Mesenchymal stem cell (in vitro differentiated cells and primary cell): ENCODE results near the gene SMAP1.
"Not testable (repeated sequence)": the region's sequence is repeated elsewhere in the genome, so short reads cannot be mapped to it uniquely, and the experiment has no call there.

Source experiments
- DNase-seq: peaks from one replicate; pipeline ENCODE4 v3.0.0-alpha.2; 2013
- H2AFZ ChIP-seq: one replicate; pipeline ENCODE4 v1.6.1; 2013; ENCODE audit warnings: low read depth, mild to moderate bottlenecking, control low read depth, inconsistent platforms, low read length, moderate library complexity
- H2AK5ac ChIP-seq: 2 replicates; pipeline ENCODE4 v1.6.1; 2013; ENCODE audit warnings: low read length, moderate library complexity, mild to moderate bottlenecking, inconsistent platforms; ENCODE audit not compliant: severe bottlenecking
- H2BK120ac ChIP-seq: one replicate; pipeline ENCODE4 v1.6.1; 2013; ENCODE audit warnings: low read depth, mild to moderate bottlenecking, inconsistent platforms, low read length, moderate library complexity
- H2BK12ac ChIP-seq, 2 experiments: one replicate each; pipeline ENCODE4 v1.6.1; 2013; ENCODE audit warnings: inconsistent platforms in 2 of 2, low read length in 2 of 2, mild to moderate bottlenecking in 2 of 2, moderate library complexity in 2 of 2, control low read depth in 1 of 2
- H2BK15ac ChIP-seq: one replicate; pipeline ENCODE4 v1.6.1; 2013; ENCODE audit warnings: mild to moderate bottlenecking, low read depth, inconsistent platforms; ENCODE audit not compliant: poor library complexity, severe bottlenecking
- H2BK5ac ChIP-seq: 2 replicates; pipeline ENCODE4 v1.6.1; 2013; ENCODE audit warnings: low read depth, mild to moderate bottlenecking, low read length, control low read depth, inconsistent platforms; ENCODE audit not compliant: poor library complexity, severe bottlenecking
- H3K14ac ChIP-seq, 2 experiments: one replicate each; pipeline ENCODE4 v1.6.1; 2013; ENCODE audit warnings: inconsistent platforms in 2 of 2, low read length in 2 of 2, control low read depth in 1 of 2, mild to moderate bottlenecking in 1 of 2, moderate library complexity in 1 of 2
- H3K18ac ChIP-seq, 2 experiments: one replicate each; pipeline ENCODE4 v1.6.1; 2013; ENCODE audit warnings: inconsistent platforms in 2 of 2, low read length in 2 of 2, control low read depth in 1 of 2, low read depth in 1 of 2, mild to moderate bottlenecking in 1 of 2
- H3K23ac ChIP-seq, 2 experiments: one replicate each; pipeline ENCODE4 v1.6.1; 2013; ENCODE audit warnings: inconsistent platforms in 2 of 2, low read length in 2 of 2, mild to moderate bottlenecking in 2 of 2, moderate library complexity in 2 of 2, control low read depth in 1 of 2
- H3K27ac ChIP-seq: 2 replicates; pipeline ENCODE4 v1.5.1; 2013; ENCODE audit warnings: mild to moderate bottlenecking, moderate library complexity, low read length, control low read depth, inconsistent platforms; ENCODE audit not compliant: poor library complexity, severe bottlenecking
- H3K27me3 ChIP-seq, 2 experiments: 2 replicates each; pipeline versions ENCODE4 v1.6.1 to v1.7.0; 2013; ENCODE audit warnings: low read length in 2 of 2, mild to moderate bottlenecking in 2 of 2, moderate library complexity in 2 of 2, control low read depth in 1 of 2, inconsistent platforms in 1 of 2; ENCODE audit not compliant: control insufficient read depth in 1 of 2, insufficient read depth in 1 of 2
- H3K36me3 ChIP-seq, 2 experiments: 2 replicates each; pipeline versions ENCODE4 v1.6.1 to v1.7.0; 2013; ENCODE audit warnings: low read length in 2 of 2, control low read depth in 1 of 2, inconsistent platforms in 1 of 2, low read depth in 1 of 2, mild to moderate bottlenecking in 1 of 2; ENCODE audit not compliant: insufficient read depth in 2 of 2, control insufficient read depth in 1 of 2
- H3K4ac ChIP-seq, 2 experiments: one replicate each; pipeline ENCODE4 v1.6.1; 2013; ENCODE audit warnings: inconsistent platforms in 2 of 2, low read length in 2 of 2, mild to moderate bottlenecking in 2 of 2, moderate library complexity in 2 of 2, control low read depth in 1 of 2, low read depth in 1 of 2
- H3K4me1 ChIP-seq: 2 replicates; pipeline ENCODE4 v1.6.1; 2013; ENCODE audit warnings: low read depth, low read length, control low read depth; ENCODE audit not compliant: control insufficient read depth, insufficient read depth
- H3K4me2 ChIP-seq: 2 replicates; pipeline ENCODE4 v1.6.1; 2013; ENCODE audit warnings: low read length, mild to moderate bottlenecking, inconsistent platforms; ENCODE audit not compliant: poor library complexity, severe bottlenecking
- H3K4me3 ChIP-seq, 2 experiments: 2 replicates each; pipeline versions ENCODE4 v1.5.1 to v1.7.0; 2013; ENCODE audit warnings: low read length in 2 of 2, mild to moderate bottlenecking in 2 of 2, control low read depth in 1 of 2, low read depth in 1 of 2; ENCODE audit not compliant: insufficient read depth in 1 of 2
- H3K79me1 ChIP-seq: replicated peaks from 2 replicates; pipeline ENCODE4 v1.6.1; 2013; ENCODE audit warnings: mild to moderate bottlenecking, control low read depth, low read length, inconsistent platforms; ENCODE audit not compliant: poor library complexity, severe bottlenecking
- H3K9ac ChIP-seq: 2 replicates; pipeline ENCODE4 v1.7.0; 2013; ENCODE audit warnings: mild to moderate bottlenecking, low read length, moderate library complexity
- H3K9me3 ChIP-seq: 2 replicates; pipeline ENCODE4 v1.7.0; 2013; ENCODE audit warnings: mild to moderate bottlenecking, low read length; ENCODE audit not compliant: control insufficient read depth
- H4K8ac ChIP-seq: one replicate; pipeline ENCODE4 v1.6.1; 2013; ENCODE audit warnings: inconsistent platforms, mild to moderate bottlenecking, low read length, moderate library complexity
- H4K91ac ChIP-seq: one replicate; pipeline ENCODE4 v1.6.1; 2013; ENCODE audit warnings: mild to moderate bottlenecking, low read length, inconsistent platforms
- WGBS: methylation state at CpG from one replicate; pipeline ENCODE4 v1.1.7; 2013; ENCODE audit warnings: mixed read lengths; 5-methylcytosine and 5-hydroxymethylcytosine counted together

Gene SMAP1

DNA sequence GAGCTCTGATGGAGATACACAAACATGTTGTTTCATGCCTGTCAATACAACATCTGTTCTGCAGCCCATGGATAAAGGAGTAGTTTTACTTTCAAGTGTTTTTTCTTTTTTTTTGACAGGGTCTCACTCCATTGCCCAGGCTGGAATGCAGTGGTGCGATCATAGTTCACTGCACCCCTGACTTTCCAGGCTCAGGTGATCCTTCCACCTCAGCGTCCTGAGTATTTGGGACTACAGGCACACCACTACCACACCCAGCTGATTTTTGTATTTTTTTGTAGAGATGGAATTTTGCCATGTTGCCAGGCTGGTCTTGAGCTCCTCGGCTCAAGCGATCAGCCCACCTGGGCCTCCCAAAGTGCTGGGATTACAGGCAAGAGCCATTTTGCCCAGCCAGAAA lies 97.0 kb downstream of the SMAP1 start:
- Histone ChIP-seq H4K91ac (no peak overlapping the region), H2BK12ac (no peak overlapping the region), H2BK5ac (no peak overlapping the region), H3K9ac (no peak overlapping the region), H3K79me1 (peaks cover 3% of the 10 kb centered on the region), H3K14ac (no peak overlapping the region), H2AFZ (no peak overlapping the region), H3K4me2 (no peak overlapping the region), H2BK120ac (no peak overlapping the region), H2AK5ac (no peak overlapping the region), H3K27me3 (no peaks in the 10 kb centered on the region), H3K4me1 (peaks cover 2% of the 10 kb centered on the region), H4K8ac (no peak overlapping the region), H2BK15ac (no peak overlapping the region), H3K4me3 (no peak overlapping the region), H3K27ac (no peak overlapping the region), H3K36me3 (peaks cover 3 to 6% of the 10 kb centered on the region in 2 experiments), H3K4ac (no peak overlapping the region), H3K18ac (no peak overlapping the region), H3K9me3 (no peaks in the 10 kb centered on the region), H3K23ac (no peak overlapping the region)
- no peak for DNase-seq
- WGBS = 100% methylated on average over 1 of the region's 4 CpGs

DNA sequence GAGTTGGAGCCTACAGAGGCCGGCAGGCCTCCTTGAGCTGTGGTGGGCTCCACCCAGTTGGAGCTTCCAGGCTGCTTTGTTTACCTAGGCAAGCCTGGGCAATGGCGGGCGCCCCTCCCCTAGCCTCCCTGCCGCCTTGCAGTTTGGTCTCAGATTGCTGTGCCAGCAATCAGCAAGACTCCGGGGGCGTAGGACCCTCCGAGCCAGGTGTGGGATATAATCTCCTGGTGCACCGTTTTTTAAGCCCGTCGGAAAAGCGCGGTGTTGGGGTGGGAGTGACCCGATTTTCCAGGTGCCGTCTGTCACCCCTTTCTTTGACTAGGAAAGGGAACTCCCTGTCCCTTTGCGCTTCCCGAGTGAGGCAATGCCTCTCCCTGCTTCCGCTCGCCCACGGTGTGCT lies 103.7 kb downstream of the SMAP1 start:
- 97% methylated on average over 19 of the region's 19 CpGs for WGBS
- not testable (repeated sequence) for H3K23ac ChIP-seq, H3K27me3 ChIP-seq

DNA sequence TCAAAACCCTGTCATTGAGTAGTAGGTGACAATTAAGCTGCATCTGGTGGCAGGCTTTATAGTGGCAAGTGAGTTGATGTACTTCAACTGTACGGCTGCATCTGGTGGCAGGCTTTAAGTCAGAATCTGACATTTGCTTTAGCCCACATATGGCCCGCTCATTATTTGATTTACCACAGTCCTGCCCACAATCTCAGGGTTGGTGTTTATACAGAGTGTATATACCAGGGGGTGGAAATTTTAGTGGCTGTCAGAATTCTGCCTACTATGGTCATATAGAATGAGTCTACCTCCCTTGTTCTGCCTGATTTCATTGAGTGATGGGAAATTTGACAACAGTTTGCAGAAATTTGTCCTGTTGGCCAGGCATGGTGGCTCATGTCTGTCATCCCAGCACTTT lies 112.3 kb downstream of the SMAP1 start:
- Histone ChIP-seq H3K9ac (no peak overlapping the region), H2AFZ (no peak overlapping the region), H3K36me3 (peaks cover 7 to 13% of the 10 kb centered on the region in 2 experiments), H3K4me2 (no peak overlapping the region), H3K9me3 (peaks cover 17% of the 10 kb centered on the region), H3K4me3 (no peak overlapping the region), H2AK5ac (no peak overlapping the region), H3K18ac (no peak overlapping the region), H3K14ac (no peak overlapping the region), H4K8ac (no peak overlapping the region), H3K27ac (no peak overlapping the region), H2BK15ac (no peak overlapping the region), H2BK5ac (no peak overlapping the region), H3K23ac (no peak overlapping the region), H3K79me1 (peaks cover 18% of the 10 kb centered on the region), H2BK120ac (no peak overlapping the region), H2BK12ac (no peak overlapping the region), H3K27me3 (no peaks in the 10 kb centered on the region), H3K4ac (no peak overlapping the region), H3K4me1 (no peaks in the 10 kb centered on the region), H4K91ac (no peak overlapping the region)
- no peak for DNase-seq
- WGBS = 100% methylated on average over 2 of the region's 2 CpGs

More for the DNA sequence above, 103.7 kb downstream of the SMAP1 start:
- not testable (repeated sequence) for H4K8ac ChIP-seq, H2BK12ac ChIP-seq, H3K9ac ChIP-seq, H2AK5ac ChIP-seq, H3K4ac ChIP-seq, H4K91ac ChIP-seq, H2BK5ac ChIP-seq, H3K4me3 ChIP-seq, H3K4me1 ChIP-seq, H2BK15ac ChIP-seq, H2AFZ ChIP-seq, H3K9me3 ChIP-seq, DNase-seq, H2BK120ac ChIP-seq, H3K27ac ChIP-seq, H3K18ac ChIP-seq, H3K4me2 ChIP-seq, H3K14ac ChIP-seq
- H3K36me3 ChIP-seq = peaks cover 10% of the 10 kb centered on the region in 2 experiments
- peaks cover 10% of the 10 kb centered on the region for H3K79me1 ChIP-seq

DNA sequence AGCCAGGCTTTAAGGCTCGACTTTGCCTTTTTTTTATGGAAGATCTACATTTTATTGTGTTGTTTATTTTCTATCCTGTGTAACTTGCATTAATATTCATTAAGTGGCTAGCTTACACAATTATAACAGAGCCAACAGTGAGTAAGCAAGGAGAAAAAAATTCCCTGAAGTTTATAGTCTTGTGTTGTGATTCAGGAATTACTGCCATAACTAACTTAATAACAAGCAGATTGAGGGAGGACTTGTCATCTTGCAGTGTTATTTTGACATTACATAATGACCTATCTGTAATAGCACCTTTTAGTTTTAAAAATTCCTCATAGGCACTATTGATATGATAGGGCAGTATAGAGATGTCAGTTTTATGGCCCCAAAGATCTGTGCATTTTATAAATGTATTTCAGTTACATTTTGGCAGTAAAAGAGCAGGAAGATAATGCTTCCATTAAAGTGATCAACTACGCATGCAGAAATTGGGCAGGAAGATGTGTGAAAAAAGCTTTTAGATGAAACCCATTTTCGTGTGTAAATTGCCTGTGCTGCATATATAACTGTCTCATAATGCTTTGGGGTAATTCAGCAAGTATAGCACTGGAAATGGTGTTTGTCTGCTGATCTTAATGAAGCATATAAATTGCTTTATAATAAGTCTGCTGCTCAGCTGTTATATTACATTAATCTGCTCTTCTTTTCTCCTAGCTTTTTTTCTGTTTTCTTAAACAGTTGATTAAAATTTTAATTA lies 123.0 kb downstream of the SMAP1 start:
- DNase-seq = no peak

More for the DNA sequence above, 123.0 kb downstream of the SMAP1 start:
- Histone ChIP-seq H3K4me2 (no peak overlapping the region), H4K8ac (no peak overlapping the region), H3K23ac (no peak overlapping the region), H3K79me1 (peaks cover 3% of the 10 kb centered on the region), H2AFZ (no peak overlapping the region), H2BK15ac (no peak overlapping the region), H3K14ac (no peak overlapping the region), H3K36me3 (no peaks in the 10 kb centered on the region), H3K18ac (no peak overlapping the region), H4K91ac (no peak overlapping the region), H3K4me1 (no peaks in the 10 kb centered on the region), H3K27me3 (no peaks in the 10 kb centered on the region), H2BK120ac (no peak overlapping the region), H3K4ac (no peak overlapping the region), H2AK5ac (no peak overlapping the region), H2BK5ac (no peak overlapping the region), H3K9me3 (no peaks in the 10 kb centered on the region), H3K4me3 (no peak overlapping the region), H2BK12ac (no peak overlapping the region), H3K9ac (no peak overlapping the region), H3K27ac (no peak overlapping the region)
- 90% methylated on average over 2 of the region's 3 CpGs for WGBS
